ENCODE results near the gene LCORL. TPM values are rescaled to one million over a fixed set of nuclear protein-coding genes. Genes with fewer than 3 reads are reported as not detected.

Gene LCORL
- total and polyA plus RNA-seq, 9 of the 15 experiments (the other 6 are each of a cell fraction or from before 2014, with no cell fraction given): 3.1 to 24.5 (median 11.1) TPM

DNA sequence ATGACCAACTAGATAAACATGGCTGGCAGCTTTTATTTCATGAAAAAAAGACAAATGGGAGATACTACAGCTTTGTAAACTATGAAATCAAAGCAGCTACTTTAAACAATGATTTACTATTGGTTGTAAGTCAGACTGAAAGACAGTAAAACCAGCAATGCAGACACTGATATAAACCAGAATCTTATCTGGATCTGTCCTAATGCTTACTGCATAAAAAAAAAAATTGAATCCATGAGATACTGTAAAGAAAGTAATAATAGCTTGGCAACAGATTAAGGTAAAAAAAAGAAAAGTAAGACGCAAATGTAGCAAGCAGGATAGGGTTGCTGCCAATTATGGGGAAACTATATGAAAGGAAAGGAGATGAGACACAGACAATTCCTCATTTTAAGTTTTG lies 7.3 kb downstream of the LCORL start:
- Histone ChIP-seq H3K9me1 (ENCODE audit: control insufficient read depth, insufficient read depth, low read length) (no peaks in the 10 kb centered on the region), H3K9me3 (replicated peaks; ENCODE audit: control insufficient read depth, insufficient read depth, low read depth, low read length) (no peaks in the 10 kb centered on the region), H3K27ac (ENCODE audit: extremely low read depth, low read depth, low read length) (no peak overlapping the region), H3K4me3 (no peak overlapping the region), H3K4me2 (ENCODE audit: insufficient read depth, low read length) (no peak overlapping the region), H4K20me1 (replicated peaks; ENCODE audit: control insufficient read depth, insufficient read depth, low read length) (peaks cover 3% of the 10 kb centered on the region; the same call in 1 of the 2 replicates), H3K36me3 (ENCODE audit: control insufficient read depth, insufficient read depth, low read length) (no peaks in the 10 kb centered on the region), H3K27me3 (ENCODE audit: control insufficient read depth in 2 of 2, insufficient read depth in 2 of 2, low read length in 2 of 2) (no peaks in the 10 kb centered on the region), H3K4me1 (replicated peaks in 1 of 2; ENCODE audit: control insufficient read depth in 2 of 2, insufficient read depth in 2 of 2, low read length in 2 of 2) (peaks cover 0 to 10% of the 10 kb centered on the region in 2 experiments; a peak in 2 of 5 replicates), H2AFZ (ENCODE audit: low read depth, low read length) (no peak overlapping the region), H3K9ac (ENCODE audit: insufficient read depth in 1 of 2, low read depth in 2 of 2, low read length in 2 of 2) (no peak overlapping the region), H3K79me2 (ENCODE audit: control insufficient read depth, insufficient read depth, low read length) (peaks cover 95% of the 10 kb centered on the region)
- in situ Hi-C loops (cut with MboI): no loop called here
- ChIA-PET CTCF (ENCODE audit: low intra/inter-chr PET ratio) (no interaction called here), POLR2A (interaction anchor here (0.6 kb wide), 1 partner anchor 32 kb away, joined by 4 read pairs; no protein-coding TSS in a partner anchor)
- intact Hi-C loops (cut with micrococcal nuclease): no loop called here
- DNase-seq (ENCODE audit: extremely low read depth in 1 of 4, low spot score in 3 of 4) (no peak), FAIRE-seq (no peak), ATAC-seq (no peak)
- BruUV-seq (replicated peaks): no TSS peak
- 88% methylated on average over 1 of the region's 1 CpG for WGBS (ENCODE audit: insufficient coverage, low coverage, missing lambda C conversion rate)
- TF ChIP-seq, protein P1, sequence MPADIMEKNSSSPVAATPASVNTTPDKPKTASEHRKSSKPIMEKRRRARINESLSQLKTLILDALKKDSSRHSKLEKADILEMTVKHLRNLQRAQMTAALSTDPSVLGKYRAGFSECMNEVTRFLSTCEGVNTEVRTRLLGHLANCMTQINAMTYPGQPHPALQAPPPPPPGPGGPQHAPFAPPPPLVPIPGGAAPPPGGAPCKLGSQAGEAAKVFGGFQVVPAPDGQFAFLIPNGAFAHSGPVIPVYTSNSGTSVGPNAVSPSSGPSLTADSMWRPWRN (IDR thresholded peaks at IDR 0.05; ENCODE audit: low read depth): no peak
- TF ChIP-seq GATAD2A (IDR thresholded peaks at IDR 0.05): no peak
- TF ChIP-seq FOXM1 (IDR thresholded peaks at IDR 0.05; ENCODE audit: low read depth): no peak
- no peak for TF ChIP-seq FOXM1 (CRISPR knock-in tag; IDR thresholded peaks at IDR 0.05; ENCODE audit: low read depth)
- TF ChIP-seq MED1 (CRISPR knock-in tag; IDR thresholded peaks at IDR 0.05; ENCODE audit: borderline replicate concordance): no peak
- TF ChIP-seq ZSCAN32 (CRISPR knock-in tag; IDR thresholded peaks at IDR 0.05): no peak
- no peak for TF ChIP-seq BCOR (IDR thresholded peaks at IDR 0.05)
- no peak for TF ChIP-seq KDM1A (IDR thresholded peaks at IDR 0.05)
- no peak for TF ChIP-seq ZFP1 (CRISPR knock-in tag; IDR thresholded peaks at IDR 0.05)
- TF ChIP-seq, protein P2, sequence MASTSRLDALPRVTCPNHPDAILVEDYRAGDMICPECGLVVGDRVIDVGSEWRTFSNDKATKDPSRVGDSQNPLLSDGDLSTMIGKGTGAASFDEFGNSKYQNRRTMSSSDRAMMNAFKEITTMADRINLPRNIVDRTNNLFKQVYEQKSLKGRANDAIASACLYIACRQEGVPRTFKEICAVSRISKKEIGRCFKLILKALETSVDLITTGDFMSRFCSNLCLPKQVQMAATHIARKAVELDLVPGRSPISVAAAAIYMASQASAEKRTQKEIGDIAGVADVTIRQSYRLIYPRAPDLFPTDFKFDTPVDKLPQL (IDR thresholded peaks at IDR 0.05; ENCODE audit: extremely low read depth, insufficient read length): no peak
- TF ChIP-seq MXI1 (IDR thresholded peaks at IDR 0.05; ENCODE audit: low read depth, low read length): no peak
- no peak for TF ChIP-seq ZNF124 (CRISPR knock-in tag; IDR thresholded peaks at IDR 0.05)
- TF ChIP-seq, protein P3, sequence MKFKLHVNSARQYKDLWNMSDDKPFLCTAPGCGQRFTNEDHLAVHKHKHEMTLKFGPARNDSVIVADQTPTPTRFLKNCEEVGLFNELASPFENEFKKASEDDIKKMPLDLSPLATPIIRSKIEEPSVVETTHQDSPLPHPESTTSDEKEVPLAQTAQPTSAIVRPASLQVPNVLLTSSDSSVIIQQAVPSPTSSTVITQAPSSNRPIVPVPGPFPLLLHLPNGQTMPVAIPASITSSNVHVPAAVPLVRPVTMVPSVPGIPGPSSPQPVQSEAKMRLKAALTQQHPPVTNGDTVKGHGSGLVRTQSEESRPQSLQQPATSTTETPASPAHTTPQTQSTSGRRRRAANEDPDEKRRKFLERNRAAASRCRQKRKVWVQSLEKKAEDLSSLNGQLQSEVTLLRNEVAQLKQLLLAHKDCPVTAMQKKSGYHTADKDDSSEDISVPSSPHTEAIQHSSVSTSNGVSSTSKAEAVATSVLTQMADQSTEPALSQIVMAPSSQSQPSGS (CRISPR knock-in tag; IDR thresholded peaks at IDR 0.05): no peak
- TF ChIP-seq HLTF (IDR thresholded peaks at IDR 0.05): no peak
- no peak for TF ChIP-seq CEBPG (CRISPR knock-in tag; IDR thresholded peaks at IDR 0.05)
- TF ChIP-seq CEBPG (tag; conservative IDR thresholded peaks at IDR 0.05 in 1 of 2, IDR thresholded peaks at IDR 0.05 in 1 of 2): no peak
- TF ChIP-seq NCOR1 (IDR thresholded peaks at IDR 0.05): no peak

Data from K562 (cell line).